Esophagus (tissue), 2 donors: ENCODE measurements around the gene AHCTF1. TPM values are rescaled to one million over a fixed set of nuclear protein-coding genes. Genes with fewer than 3 reads are reported as not detected.

ENCODE experiments used
- H3K27ac ChIP-seq, 2 donors: one replicate each; pipeline ENCODE4 v1.5.1; 2013; ENCODE audit warnings: low read depth in 2 of 2, mild to moderate bottlenecking in 2 of 2, inconsistent platforms in 1 of 2, low read length in 1 of 2, moderate library complexity in 1 of 2
- H3K27me3 ChIP-seq, 2 donors: one replicate each; pipeline ENCODE4 v1.6.1; 2013; ENCODE audit warnings: low read length in 2 of 2, control low read depth in 1 of 2, mild to moderate bottlenecking in 1 of 2; ENCODE audit not compliant: insufficient read depth in 2 of 2, control insufficient read depth in 1 of 2
- H3K36me3 ChIP-seq, 2 donors: one replicate each; pipeline ENCODE4 v1.6.1; 2013; ENCODE audit warnings: low read length in 1 of 2; ENCODE audit not compliant: control insufficient read depth in 2 of 2, insufficient read depth in 2 of 2
- H3K4me1 ChIP-seq, 2 donors: one replicate each; pipeline ENCODE4 v1.6.1; 2013; ENCODE audit warnings: low read length in 1 of 2; ENCODE audit not compliant: control insufficient read depth in 2 of 2, insufficient read depth in 2 of 2
- H3K4me3 ChIP-seq, 2 donors: one replicate each; pipeline ENCODE4 v1.5.1; 2013; ENCODE audit warnings: low read length in 2 of 2, mild to moderate bottlenecking in 2 of 2, low read depth in 1 of 2, moderate library complexity in 1 of 2
- H3K9me3 ChIP-seq, 2 donors: one replicate each; pipeline ENCODE4 v1.6.1; 2013; ENCODE audit warnings: mild to moderate bottlenecking in 2 of 2, low read depth in 1 of 2, low read length in 1 of 2, moderate library complexity in 1 of 2; ENCODE audit not compliant: control insufficient read depth in 2 of 2, insufficient read depth in 1 of 2
- WGBS, 2 donors: extraction: QIAGEN DNeasy Blood & Tissue Kit; methylation state at CpG; one replicate each; pipeline ENCODE4 v1.1.7; 2013; 5-methylcytosine and 5-hydroxymethylcytosine counted together
- polyA plus RNA-seq, 2 donors: library from polyadenylated mRNA; stranded (reverse); fragments of 200-250 nt; gene quantifications; one replicate each; pipeline ENCODE4 v1.2.3, GENCODE V29; 2013
- donor health status: healthy with polysubstance abuse.
- donor health status: Bipolar disorder and iron deficiency.

The AHCTF1 gene
- polyA plus RNA-seq, 2 donors: 5.5 to 7.3 TPM

DNA sequence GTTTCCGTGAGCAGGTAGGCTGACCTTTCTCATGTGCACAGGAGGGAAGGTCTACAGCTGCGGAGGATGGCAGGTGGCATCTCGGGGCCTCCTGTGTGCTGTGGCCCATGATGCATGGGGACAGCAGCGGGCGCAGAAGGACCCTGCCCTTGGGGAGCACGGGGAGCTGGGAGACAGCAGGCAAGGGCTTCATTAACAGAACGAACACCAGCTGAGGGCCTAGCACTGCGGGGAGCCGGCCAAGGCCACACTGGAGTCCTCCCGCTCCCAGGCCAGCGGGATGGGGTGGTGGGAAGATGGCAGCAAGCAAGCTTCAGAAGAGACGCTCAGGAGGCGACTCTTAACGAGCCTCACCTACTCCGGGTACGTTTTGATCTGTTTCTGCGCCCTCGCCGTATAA, 140.9 kb downstream of the AHCTF1 start:
- 94 to 95% methylated on average over 19 of the region's 19 CpGs for WGBS, 2 donors
- Histone ChIP-seq H3K4me1 (peaks cover 3 to 4% of the 10 kb centered on the region in 2 donors), H3K36me3 (no peaks in the 10 kb centered on the region), H3K9me3 (peaks cover 0 to 1% of the 10 kb centered on the region in 2 donors), H3K27me3 (no peaks in the 10 kb centered on the region), H3K4me3 (no peak overlapping the region), H3K27ac (no peak overlapping the region)

DNA sequence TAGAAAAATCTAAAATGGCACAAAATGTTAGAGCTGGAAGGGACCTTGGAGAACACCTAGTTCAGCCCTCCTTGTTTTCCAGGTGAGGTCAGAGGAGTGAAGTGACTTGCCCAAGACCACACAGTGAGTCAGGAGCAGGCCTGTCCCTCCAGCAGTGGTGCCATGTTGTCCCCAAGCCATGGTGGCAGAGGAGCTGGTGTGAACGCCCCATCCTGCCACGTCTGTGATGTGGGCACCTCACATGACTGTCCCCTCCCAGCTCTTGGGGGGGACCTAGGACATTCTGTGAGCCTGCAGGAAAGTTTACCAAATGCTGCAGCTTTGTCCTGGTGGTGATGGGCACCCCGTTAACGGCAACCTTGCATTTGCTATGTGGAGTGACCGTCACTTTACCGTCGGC, 141.4 kb downstream of the AHCTF1 start:
- no peak overlapping the region for H3K4me3 ChIP-seq
- peaks cover 3 to 4% of the 10 kb centered on the region in 2 donors for H3K4me1 ChIP-seq
- H3K9me3 ChIP-seq: peaks cover 0 to 4% of the 10 kb centered on the region in 2 donors
- no peaks in the 10 kb centered on the region for H3K36me3 ChIP-seq
- 95% methylated on average over 7 of the region's 7 CpGs for WGBS, 2 donors
- H3K27me3 ChIP-seq: no peaks in the 10 kb centered on the region
- H3K27ac ChIP-seq: no peak overlapping the region

DNA sequence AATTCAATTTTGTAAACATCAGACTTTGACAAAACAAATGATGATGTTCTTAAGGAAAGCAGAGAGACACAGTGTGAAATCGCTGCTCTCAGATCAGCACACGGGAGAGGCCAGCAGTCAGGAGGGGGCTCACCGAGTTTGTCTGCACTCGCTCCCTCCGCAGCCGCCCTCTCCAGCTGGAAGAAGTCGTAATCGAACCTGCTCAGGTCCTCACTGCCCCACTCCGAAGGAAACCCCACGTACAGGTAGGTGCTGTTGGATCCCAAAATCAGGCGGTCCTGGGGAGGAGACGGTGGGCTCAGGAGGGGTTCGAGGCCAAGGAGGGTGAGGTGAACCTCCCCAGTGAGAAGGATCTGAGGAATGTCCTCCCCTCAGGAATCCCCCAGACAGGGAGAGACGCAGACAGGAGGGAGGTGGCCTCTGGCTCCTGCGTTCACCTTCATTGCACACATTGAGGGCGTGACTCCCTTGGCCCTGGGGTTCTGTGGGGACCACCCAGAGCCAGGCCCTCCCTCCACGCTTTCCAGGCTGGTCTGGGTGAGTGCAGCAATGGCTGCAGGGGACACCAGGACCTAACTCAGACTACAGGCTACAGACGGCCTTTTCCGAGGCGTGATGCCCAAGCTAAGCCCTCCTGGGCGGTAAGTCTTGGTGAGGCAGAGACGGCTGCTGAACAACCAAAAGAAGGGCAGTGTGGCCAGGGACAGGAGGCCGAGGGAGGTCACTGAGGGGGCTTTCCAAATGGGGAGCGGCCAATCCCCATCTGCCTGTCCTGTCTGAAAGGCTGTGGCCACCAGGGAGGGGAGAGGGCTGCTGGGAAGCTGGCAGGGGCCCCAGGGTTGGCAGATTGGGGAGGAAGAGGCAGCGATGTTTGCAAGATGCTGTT, 142.1 kb downstream of the AHCTF1 start:
- no peaks in the 10 kb centered on the region for H3K36me3 ChIP-seq
- no peak overlapping the region for H3K27ac ChIP-seq
- H3K27me3 ChIP-seq: no peaks in the 10 kb centered on the region
- H3K4me1 ChIP-seq: peaks cover 0 to 4% of the 10 kb centered on the region in 2 donors
- 85 to 87% methylated on average over 25 of the region's 25 CpGs for WGBS, 2 donors
- no peak overlapping the region for H3K4me3 ChIP-seq
- peaks cover 0 to 3% of the 10 kb centered on the region in 2 donors for H3K9me3 ChIP-seq

Other genes starting within 250 kb of the AHCTF1 start
- gene SCCPDH, start 207.5 kb downstream of the AHCTF1 start, polyA plus RNA-seq: 1 to 10 TPM; 1.2 to 3.6 TPM
- gene ZNF695, start 76.1 kb upstream of the AHCTF1 start, polyA plus RNA-seq: under 1 TPM; 0.81 to 0.84 TPM
- gene ZNF670, start 146.9 kb upstream of the AHCTF1 start, polyA plus RNA-seq: 1 to 10 TPM in 1 of 2 donors, under 1 TPM in 1; 0.49 to 1.4 TPM
- 1 to 10 TPM; 1.7 to 2.0 TPM for gene ZNF669, start 172.4 kb upstream of the AHCTF1 start, polyA plus RNA-seq
- gene ZNF124, start 240.1 kb upstream of the AHCTF1 start, polyA plus RNA-seq: 1 to 10 TPM in 1 of 2 donors, under 1 TPM in 1; 0.53 to 1.2 TPM